DMS53 (cell line): Measurements from ENCODE around the gene RBM11.

ENCODE experiments used
- DNase-seq: peaks from one replicate; lab custom pipeline; 2025; lab: John Stamatoyannopoulos, UW

RBM11 gene

DNA sequence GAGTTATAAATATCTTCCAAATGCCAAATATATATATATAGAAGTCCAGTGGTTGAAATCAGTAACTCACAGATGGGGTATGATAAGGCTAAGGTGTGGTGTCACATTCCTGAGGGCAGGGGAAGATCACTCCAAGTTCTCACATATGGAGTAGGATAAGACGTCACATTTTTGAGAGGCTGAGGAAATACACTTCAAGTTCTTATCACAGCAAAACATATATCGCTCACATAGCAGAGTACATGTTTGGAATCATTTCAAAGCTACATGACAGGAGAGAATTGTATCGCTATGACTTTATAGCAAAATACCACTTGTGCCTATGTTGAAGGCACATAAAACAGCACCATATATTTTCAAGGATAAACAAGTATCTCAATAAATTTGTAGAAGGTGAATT is 55.1 kb downstream of the RBM11 start:
- no peak for DNase-seq

DNA sequence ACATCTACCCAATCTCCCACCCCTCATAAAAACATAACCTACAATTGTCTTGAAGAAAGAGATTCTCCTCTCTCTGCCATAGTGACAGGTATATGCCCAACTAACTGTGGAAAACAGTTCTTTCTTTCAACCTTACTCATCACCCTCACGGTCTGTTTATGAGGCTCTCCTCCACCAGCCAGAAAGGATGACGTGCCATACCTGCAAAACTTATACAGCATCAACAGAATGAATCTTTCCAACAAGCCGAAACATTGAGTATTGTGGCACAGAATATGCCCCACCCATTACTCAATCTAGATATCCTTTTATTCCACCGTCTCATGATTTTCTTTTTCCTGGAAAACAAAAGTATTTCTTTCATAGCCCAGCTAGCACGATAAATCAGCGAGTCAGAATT is 55.7 kb downstream of the RBM11 start:
- no peak for DNase-seq

- DNase-seq, result peak; percentile 46
These were observed 58.0 kb downstream of the RBM11 start for GRCh38 chr21:14273736-14274538.

DNA sequence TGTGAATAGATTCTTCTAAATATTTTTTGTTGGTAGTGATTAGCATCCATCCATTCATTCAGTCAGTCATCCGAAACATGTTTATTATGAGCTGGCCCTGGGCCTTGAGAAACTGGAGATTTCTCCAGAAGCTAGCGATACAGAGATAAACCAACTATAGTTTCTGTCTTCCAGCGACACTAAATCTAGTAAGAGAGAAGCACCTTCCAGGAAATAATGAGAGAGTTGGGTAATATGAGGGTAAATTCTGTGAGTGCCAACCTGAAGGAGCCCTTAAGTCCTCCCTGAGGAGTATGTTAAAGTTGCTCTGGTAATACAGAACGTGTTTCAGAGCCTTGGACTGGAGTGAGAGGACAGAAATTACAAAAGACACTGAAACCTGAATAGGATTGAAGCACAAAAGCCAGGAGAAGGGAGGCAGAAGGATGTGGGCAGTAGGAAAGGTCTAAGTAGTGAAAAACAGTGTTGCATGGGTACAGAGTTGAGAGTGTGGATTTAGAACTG is 59.8 kb downstream of the RBM11 start:
- DNase-seq, result no peak
